Pancreas (tissue), 10 donors: ENCODE results near the gene MRPL22. TPM values are rescaled to one million over a fixed set of nuclear protein-coding genes. Genes with fewer than 3 reads are reported as not detected.

Source experiments
- ATAC-seq, 4 donors: fragments of 200-7000 bp; cut with Tn5 transposase; one replicate each; pipeline versions ENCODE4 v1.8.0 to v1.9.1; 2020; ENCODE audit warnings: mild to moderate bottlenecking in 4 of 4, moderate library complexity in 4 of 4
- DNase-seq, 6 donors: peaks; one replicate each; pipeline ENCODE4 v3.0.0-alpha.2; 2020
- FAIRE-seq: peaks from 2 replicates; lab custom pipeline; 2012; peaks lifted over from hg19 to GRCh38; lab: Jason Lieb, UNC
- H3K27ac ChIP-seq, 4 donors: fragments of 200-600 bp; sonication (generic); 1 replicate in 3 of 4; 2 replicates in 1 of 4; pipeline versions ENCODE4 v1.5.0 to v1.8.0; 2020
- H3K27me3 ChIP-seq, 4 donors: fragments of 200-600 bp; one replicate each; pipeline ENCODE4 v1.8.0; 2021
- H3K36me3 ChIP-seq, 3 donors: fragments of 200-600 bp; sonication (generic) in 1 of 3; one replicate each; pipeline versions ENCODE4 v1.5.0 to v1.8.0; 2020 to 2021
- H3K4me1 ChIP-seq, 3 donors: fragments of 200-600 bp; one replicate each; pipeline ENCODE4 v1.8.0; 2021
- H3K4me3 ChIP-seq, 4 donors: fragments of 200-600 bp; sonication (generic) in 2 of 4; one replicate each; pipeline versions ENCODE4 v1.5.0 to v1.8.0; 2020 to 2021
- H3K9me3 ChIP-seq, 4 donors: fragments of 200-600 bp; one replicate each; pipeline ENCODE4 v1.8.0; 2021
- CTCF ChIP-seq, 4 donors: fragments of 200-600 bp; sonication (generic) in 3 of 4; IDR thresholded peaks; one replicate each; pipeline versions ENCODE4 v1.5.0 to v1.8.0; 2021; ENCODE audit warnings: antibody characterized with exemption in 4 of 4
- WGBS, 2 donors: extraction: QIAGEN DNeasy Blood & Tissue Kit; methylation state at CpG; one replicate each; pipeline ENCODE4 v1.1.7; 2013; 5-methylcytosine and 5-hydroxymethylcytosine counted together
- intact Hi-C, 3 donors: fragments of 100-400 bp; cut with DNase I; formaldehyde crosslinking; loops; one replicate each; pipeline versions ENCODE4 v1.11.1 to v1.14.2; 2022
- polyA plus RNA-seq, 2 donors: library from polyadenylated mRNA; stranded (reverse); fragments of 200-250 nt; gene quantifications; one replicate each; pipeline ENCODE4 v1.2.3, GENCODE V29; 2013
- total RNA-seq, 6 donors: library from RNA; stranded (reverse); fragmentation: NEBNext Ultra II Directional in 4 of 6; extraction: Animal tissue kit (Norgen Biotek cat#: 25700) in 4 of 6; gene quantifications; one replicate each; pipeline versions ENCODE4 v1.2.1 to v1.2.4, GENCODE V29; 2021 to 2023
- donor health status: healthy with polysubstance abuse.
- donor health status: DM: no; HTN: no; CAD: no; lungs with moderate emphysema.
- donor health status: DM: no; HTN: no; CAD: no.
- donor health status: control.
- donor health status: control.
- donor health status: Bipolar disorder and iron deficiency.
- donor health status: DM: yes; HTN: yes; CAD: no.
- donor health status: DM: no; HTN: no; CAD: no.
- donor health status: DM: no; HTN: no; CAD: no.
- donor health status: DM: yes; HTN: yes; CAD: no.

The MRPL22 gene
- total and polyA plus RNA-seq, 8 donors = 11.3 to 29.0 (median 23.0) TPM

GRCh38 chr5:154989626-154990025, 48.8 kb downstream of the MRPL22 start:
- Histone ChIP-seq H3K27me3 (no peaks in the 10 kb centered on the region), H3K9me3 (no peaks in the 10 kb centered on the region), H3K27ac (no peak overlapping the region), H3K4me1 (no peaks in the 10 kb centered on the region), H3K36me3 (no peaks in the 10 kb centered on the region), H3K4me3 (no peak overlapping the region)
- 40 to 57% methylated on average over 2 of the region's 2 CpGs for WGBS, 2 donors
- FAIRE-seq (no peak), ATAC-seq (no peak), DNase-seq (no peak)
- intact Hi-C loops = no loop called here
- no peak for TF ChIP-seq CTCF (IDR thresholded peaks at IDR 0.05)

GRCh38 chr5:154993461-154993860, 52.6 kb downstream of the MRPL22 start:
- intact Hi-C loops = no loop called here
- no peak overlapping the region for H3K4me3 ChIP-seq
- no peaks in the 10 kb centered on the region for H3K36me3 ChIP-seq
- H3K4me1 ChIP-seq = no peaks in the 10 kb centered on the region
- H3K9me3 ChIP-seq = no peaks in the 10 kb centered on the region
- no peak for TF ChIP-seq CTCF (IDR thresholded peaks at IDR 0.05)
- FAIRE-seq (no peak), DNase-seq (no peak), ATAC-seq (no peak)
- H3K27ac ChIP-seq = no peak overlapping the region
- H3K27me3 ChIP-seq = no peaks in the 10 kb centered on the region
- 56 to 64% methylated on average over 2 of the region's 2 CpGs for WGBS, 2 donors

- no peaks in the 10 kb centered on the region for H3K36me3 ChIP-seq
- no peaks in the 10 kb centered on the region for H3K9me3 ChIP-seq
- H3K4me1 ChIP-seq = no peaks in the 10 kb centered on the region
- 48 to 55% methylated on average over 4 of the region's 4 CpGs for WGBS, 2 donors
- FAIRE-seq = no peak
- no peaks in the 10 kb centered on the region for H3K27me3 ChIP-seq
- ATAC-seq = no peak
- no peak for DNase-seq
- intact Hi-C loops = no loop called here
- H3K4me3 ChIP-seq = no peak overlapping the region
- H3K27ac ChIP-seq = no peak overlapping the region
- TF ChIP-seq CTCF (IDR thresholded peaks at IDR 0.05) = no peak
Measured at GRCh38 chr5:154995679-154996078, 54.8 kb downstream of the MRPL22 start.

GRCh38 chr5:154997746-154998145, 56.9 kb downstream of the MRPL22 start:
- no peak for TF ChIP-seq CTCF (IDR thresholded peaks at IDR 0.05)
- 72 to 76% methylated on average over 5 of the region's 5 CpGs for WGBS, 2 donors
- ATAC-seq (no peak), DNase-seq (no peak), FAIRE-seq (no peak)
- Histone ChIP-seq H3K9me3 (no peaks in the 10 kb centered on the region), H3K4me3 (no peak overlapping the region), H3K36me3 (no peaks in the 10 kb centered on the region), H3K4me1 (no peaks in the 10 kb centered on the region), H3K27ac (no peak overlapping the region), H3K27me3 (no peaks in the 10 kb centered on the region)
- intact Hi-C loops = no loop called here

- FAIRE-seq (no peak), ATAC-seq (no peak), DNase-seq (no peak)
- H3K9me3 ChIP-seq = no peaks in the 10 kb centered on the region
- H3K27me3 ChIP-seq = no peaks in the 10 kb centered on the region
- H3K4me3 ChIP-seq = no peak overlapping the region
- no peak for TF ChIP-seq CTCF (IDR thresholded peaks at IDR 0.05)
- H3K4me1 ChIP-seq = no peaks in the 10 kb centered on the region
- intact Hi-C loops = no loop called here
- no peaks in the 10 kb centered on the region for H3K36me3 ChIP-seq
- no peak overlapping the region for H3K27ac ChIP-seq
- WGBS, 2 donors = 72 to 86% methylated on average over 5 of the region's 5 CpGs
Measured at GRCh38 chr5:154999865-155000264, 59.0 kb downstream of the MRPL22 start.
